IMR-90 (cell line): ENCODE data around the gene PGBD1.

Source experiments
- POLR2A ChIP-seq: IDR thresholded peaks from 2 replicates; pipeline ENCODE4 v1.6.1; 2012; ENCODE audit warnings: mild to moderate bottlenecking, low read depth, low read length
- RAD21 ChIP-seq: IDR thresholded peaks from 2 replicates; pipeline ENCODE4 v1.6.1; 2012; ENCODE audit warnings: low read length, improper control_type of control experiment
- TF ChIP-seq, protein P1 (sequence below): conservative IDR thresholded peaks from 2 replicates; pipeline ENCODE4 v1.5.1; 2012; ENCODE audit warnings: mild to moderate bottlenecking, low read depth, low read length, improper control_type of control experiment
- TF ChIP-seq, protein P2 (sequence below): fragments of 150-350 bp; IDR thresholded peaks from 2 replicates; pipeline ENCODE4 v1.6.1; 2017; ENCODE audit warnings: mild to moderate bottlenecking, antibody characterized with exemption, low read length, low read depth

DNA sequence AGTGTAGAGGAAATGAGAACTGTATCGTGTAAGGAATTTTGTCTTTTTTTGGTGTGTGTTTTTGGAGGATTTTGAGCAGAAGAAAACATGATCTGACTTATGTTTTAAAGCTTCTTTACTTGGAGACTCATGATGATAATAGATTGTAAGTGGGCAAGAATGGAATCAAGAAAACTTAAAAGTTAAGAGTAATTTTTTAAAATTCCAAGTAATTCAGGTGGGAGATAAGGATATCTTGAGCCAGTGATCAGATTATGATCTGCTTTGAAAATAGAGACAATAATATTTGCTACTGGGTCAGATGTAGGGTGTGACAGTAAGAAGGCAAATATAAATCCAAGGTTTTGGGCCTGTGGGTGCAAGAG lies 13.7 kb upstream of the PGBD1 start:
- TF ChIP-seq, protein P1, sequence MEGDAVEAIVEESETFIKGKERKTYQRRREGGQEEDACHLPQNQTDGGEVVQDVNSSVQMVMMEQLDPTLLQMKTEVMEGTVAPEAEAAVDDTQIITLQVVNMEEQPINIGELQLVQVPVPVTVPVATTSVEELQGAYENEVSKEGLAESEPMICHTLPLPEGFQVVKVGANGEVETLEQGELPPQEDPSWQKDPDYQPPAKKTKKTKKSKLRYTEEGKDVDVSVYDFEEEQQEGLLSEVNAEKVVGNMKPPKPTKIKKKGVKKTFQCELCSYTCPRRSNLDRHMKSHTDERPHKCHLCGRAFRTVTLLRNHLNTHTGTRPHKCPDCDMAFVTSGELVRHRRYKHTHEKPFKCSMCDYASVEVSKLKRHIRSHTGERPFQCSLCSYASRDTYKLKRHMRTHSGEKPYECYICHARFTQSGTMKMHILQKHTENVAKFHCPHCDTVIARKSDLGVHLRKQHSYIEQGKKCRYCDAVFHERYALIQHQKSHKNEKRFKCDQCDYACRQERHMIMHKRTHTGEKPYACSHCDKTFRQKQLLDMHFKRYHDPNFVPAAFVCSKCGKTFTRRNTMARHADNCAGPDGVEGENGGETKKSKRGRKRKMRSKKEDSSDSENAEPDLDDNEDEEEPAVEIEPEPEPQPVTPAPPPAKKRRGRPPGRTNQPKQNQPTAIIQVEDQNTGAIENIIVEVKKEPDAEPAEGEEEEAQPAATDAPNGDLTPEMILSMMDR: no peak
- TF ChIP-seq POLR2A (no peak), RAD21 (no peak)
- TF ChIP-seq, protein P2, sequence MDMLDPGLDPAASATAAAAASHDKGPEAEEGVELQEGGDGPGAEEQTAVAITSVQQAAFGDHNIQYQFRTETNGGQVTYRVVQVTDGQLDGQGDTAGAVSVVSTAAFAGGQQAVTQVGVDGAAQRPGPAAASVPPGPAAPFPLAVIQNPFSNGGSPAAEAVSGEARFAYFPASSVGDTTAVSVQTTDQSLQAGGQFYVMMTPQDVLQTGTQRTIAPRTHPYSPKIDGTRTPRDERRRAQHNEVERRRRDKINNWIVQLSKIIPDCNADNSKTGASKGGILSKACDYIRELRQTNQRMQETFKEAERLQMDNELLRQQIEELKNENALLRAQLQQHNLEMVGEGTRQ: no peak
